ENCODE results near the gene RPS6KA4.

The RPS6KA4 gene

GRCh38 chr11:64327993-64328392, 31.0 kb upstream of the RPS6KA4 start:
- POLR2A ChIA-PET, result interaction anchor here (1.8 kb wide), 1 partner anchor 10 kb away, joined by 5 read pairs; the partner anchor contains the start of genes PRDX5 and TRMT112
- no peak for DNase-seq (ENCODE audit: extremely low spot score)
- CTCF ChIA-PET, result interaction anchor here (1.0 to 1.5 kb wide), 2 partner anchors 10 to 27 kb away, joined by 3 to 4 read pairs; partner anchors contain the start of gene PRDX5
- TF ChIP-seq CTCF (IDR thresholded peaks at IDR 0.05; ENCODE audit: control extremely low read depth, extremely low read depth, low read depth, missing control alignments), result no peak

GRCh38 chr11:64330888-64331287, 28.1 kb upstream of the RPS6KA4 start:
- CTCF ChIA-PET, result interaction anchor here (0.8 to 4.2 kb wide), 15 partner anchors 8 to 634 kb away, joined by 3 to 71 read pairs (median 9); partner anchors contain the start of genes CATSPERZ, CCDC88B, ESRRA and FERMT3
- POLR2A ChIA-PET, result interaction anchor here (1.5 to 2.0 kb wide), 2 partner anchors 9 to 13 kb away, joined by 4 to 18 read pairs; partner anchors contain the start of genes CCDC88B, PRDX5 and TRMT112
- DNase-seq (ENCODE audit: extremely low spot score), result no peak

GRCh38 chr11:64331569-64332371, 27.2 kb upstream of the RPS6KA4 start:
- peak; percentile 56 for TF ChIP-seq CTCF (IDR thresholded peaks at IDR 0.05; ENCODE audit: control extremely low read depth, extremely low read depth, low read depth, missing control alignments)
- POLR2A ChIA-PET, result interaction anchor here (0.6 to 2.0 kb wide), 4 partner anchors 8 to 146 kb away, joined by 3 to 18 read pairs (median 5); partner anchors contain the start of genes CCDC88B, PRDX5, STIP1 and TRMT112
- CTCF ChIA-PET, result interaction anchor here (0.7 to 4.2 kb wide), 25 partner anchors 9 to 633 kb away, joined by 3 to 71 read pairs (median 4); partner anchors contain the start of genes CATSPERZ, CCDC88B, ESRRA and FERMT3
- DNase-seq (ENCODE audit: extremely low spot score), result peak; percentile 79

More at GRCh38 chr11:64330888-64331287, 28.1 kb upstream of the RPS6KA4 start:
- TF ChIP-seq CTCF (IDR thresholded peaks at IDR 0.05; ENCODE audit: control extremely low read depth, extremely low read depth, low read depth, missing control alignments), result no peak

GRCh38 chr11:64333556-64333955, 25.4 kb upstream of the RPS6KA4 start:
- ChIA-PET POLR2A (no interaction called here), CTCF (interaction anchor here (0.9 to 4.2 kb wide), 6 partner anchors 8 to 129 kb away, joined by 3 to 71 read pairs (median 32); partner anchors contain the start of genes CCDC88B, ESRRA, PRDX5 and TRMT112)
- TF ChIP-seq CTCF (IDR thresholded peaks at IDR 0.05; ENCODE audit: control extremely low read depth, extremely low read depth, low read depth, missing control alignments), result no peak
- no peak for DNase-seq (ENCODE audit: extremely low spot score)

GRCh38 chr11:64334764-64335735, 23.9 kb upstream of the RPS6KA4 start:
- ChIA-PET POLR2A (interaction anchor here (1.3 to 1.8 kb wide), 2 partner anchors 12 to 17 kb away, joined by 3 to 10 read pairs; partner anchors contain the start of genes PRDX5 and TRMT112), CTCF (interaction anchor here (1.3 to 4.0 kb wide), 4 partner anchors 11 to 30 kb away, joined by 3 to 20 read pairs (median 6); partner anchors contain the start of genes ESRRA, PRDX5 and TRMT112)
- peak; percentile 88 for DNase-seq (ENCODE audit: extremely low spot score)
- TF ChIP-seq CTCF (IDR thresholded peaks at IDR 0.05; ENCODE audit: control extremely low read depth, extremely low read depth, low read depth, missing control alignments), result no peak

Data from GM10248 (cell line).